Hematopoietic multipotent progenitor cell treated with erythropoietin and hydrocortisone succinate and interleukin-3 and kit ligand, for 17 days (in vitro differentiated cells): Measurements from ENCODE around the gene FRMD5.
"Not testable (repeated sequence)": the region's sequence is repeated elsewhere in the genome, so short reads cannot be mapped to it uniquely, and the experiment has no call there.

Source experiments
- DNase-seq: peaks from one replicate; pipeline ENCODE4 v3.0.0-alpha.2; 2015; ENCODE audit warnings: low spot score

The FRMD5 gene

GRCh38 chr15:44195151-44195740 lies at the start of gene FRMD5:
Gene FRMD5, minus strand, starts transcription at chr15:44195271.
- DNase-seq, result no peak

- DNase-seq, result no peak
Observed at GRCh38 chr15:44243829-44244228, 48.8 kb upstream of the FRMD5 start.

GRCh38 chr15:44243141-44243540 lies 48.1 kb upstream of the FRMD5 start:
- DNase-seq, result no peak

GRCh38 chr15:44231842-44232241 lies 36.8 kb upstream of the FRMD5 start:
- DNase-seq, result no peak

- not testable (repeated sequence) for DNase-seq
Observed at GRCh38 chr15:44229301-44229700, 34.2 kb upstream of the FRMD5 start.

GRCh38 chr15:44227584-44227983 lies 32.5 kb upstream of the FRMD5 start:
- DNase-seq, result no peak

- DNase-seq, result not testable (repeated sequence)
Observed at GRCh38 chr15:44227001-44227400, 31.9 kb upstream of the FRMD5 start.

- no peak for DNase-seq
Observed at GRCh38 chr15:44222478-44222877, 27.4 kb upstream of the FRMD5 start.

GRCh38 chr15:44219073-44219472 lies 24.0 kb upstream of the FRMD5 start:
- no peak for DNase-seq

- no peak for DNase-seq
Observed at GRCh38 chr15:44216958-44217357, 21.9 kb upstream of the FRMD5 start.

- no peak for DNase-seq
Observed at GRCh38 chr15:44215594-44215993, 20.5 kb upstream of the FRMD5 start.

GRCh38 chr15:44208956-44209355 lies 13.9 kb upstream of the FRMD5 start:
- DNase-seq, result no peak

- no peak for DNase-seq
Observed at GRCh38 chr15:44207643-44208042, 12.6 kb upstream of the FRMD5 start.

GRCh38 chr15:44199393-44199792 lies 4.3 kb upstream of the FRMD5 start:
- DNase-seq, result no peak

GRCh38 chr15:44194323-44195150 lies 534 bp downstream of the FRMD5 start:
- DNase-seq, result no peak

GRCh38 chr15:44193651-44194322 lies 1.3 kb downstream of the FRMD5 start:
- no peak for DNase-seq

GRCh38 chr15:44188795-44189194 lies 6.3 kb downstream of the FRMD5 start:
- no peak for DNase-seq

GRCh38 chr15:44186705-44187104 lies 8.4 kb downstream of the FRMD5 start:
- DNase-seq, result no peak

- DNase-seq, result no peak
Observed at GRCh38 chr15:44183363-44183762, 11.7 kb downstream of the FRMD5 start.

- DNase-seq, result no peak
Observed at GRCh38 chr15:44181410-44181809, 13.7 kb downstream of the FRMD5 start.

GRCh38 chr15:44177139-44177538 lies 17.9 kb downstream of the FRMD5 start:
- DNase-seq, result no peak

GRCh38 chr15:44173813-44174212 lies 21.3 kb downstream of the FRMD5 start:
- DNase-seq, result no peak

GRCh38 chr15:44163370-44163769 lies 31.7 kb downstream of the FRMD5 start:
- DNase-seq, result no peak
